ENCODE results near the gene CES4A. TPM values are rescaled to one million over a fixed set of nuclear protein-coding genes. Genes with fewer than 3 reads are reported as not detected.
"Not testable (repeated sequence)": the region's sequence is repeated elsewhere in the genome, so short reads cannot be mapped to it uniquely, and the experiment has no call there.

The CES4A gene
- total RNA-seq (ENCODE audit: insufficient read depth, low replicate concordance), result 4.1 TPM

GRCh38 chr16:66988197-66988788, at the start of gene CES4A:
CES4A (plus strand) TSS chr16:66988589; CDS start chr16:66988773, 184 bp downstream.
- DNase-seq (ENCODE audit: low spot score), result no peak

GRCh38 chr16:66939366-66939765, 49.0 kb upstream of the CES4A start:
- no peak for DNase-seq (ENCODE audit: low spot score)

- no peak for DNase-seq (ENCODE audit: low spot score)
Observed at GRCh38 chr16:66940236-66940635, 48.2 kb upstream of the CES4A start.

GRCh38 chr16:66942981-66943380, 45.4 kb upstream of the CES4A start:
- no peak for DNase-seq (ENCODE audit: low spot score)

- no peak for DNase-seq (ENCODE audit: low spot score)
Observed at GRCh38 chr16:66943426-66944053, 44.8 kb upstream of the CES4A start.

GRCh38 chr16:66944054-66944441, 44.3 kb upstream of the CES4A start:
- no peak for DNase-seq (ENCODE audit: low spot score)

- not testable (repeated sequence) for DNase-seq (ENCODE audit: low spot score)
Observed at GRCh38 chr16:66944971-66945370, 43.4 kb upstream of the CES4A start.

- DNase-seq (ENCODE audit: low spot score), result no peak
Observed at GRCh38 chr16:66945939-66946338, 42.5 kb upstream of the CES4A start.

GRCh38 chr16:66946541-66946940, 41.8 kb upstream of the CES4A start:
- DNase-seq (ENCODE audit: low spot score), result no peak

- DNase-seq (ENCODE audit: low spot score), result no peak
Observed at GRCh38 chr16:66946974-66947301, 41.5 kb upstream of the CES4A start.

GRCh38 chr16:66947302-66948065, 40.9 kb upstream of the CES4A start:
- DNase-seq (ENCODE audit: low spot score), result peak; percentile 89

- DNase-seq (ENCODE audit: low spot score), result no peak
Observed at GRCh38 chr16:66948134-66948836, 40.1 kb upstream of the CES4A start.

- no peak for DNase-seq (ENCODE audit: low spot score)
Observed at GRCh38 chr16:66948837-66949225, 39.6 kb upstream of the CES4A start.

GRCh38 chr16:66949472-66949871, 38.9 kb upstream of the CES4A start:
- no peak for DNase-seq (ENCODE audit: low spot score)

- no peak for DNase-seq (ENCODE audit: low spot score)
Observed at GRCh38 chr16:66950437-66950836, 38.0 kb upstream of the CES4A start.

GRCh38 chr16:66950971-66951790, 37.2 kb upstream of the CES4A start:
- no peak for DNase-seq (ENCODE audit: low spot score)

- no peak for DNase-seq (ENCODE audit: low spot score)
Observed at GRCh38 chr16:66952430-66953110, 35.8 kb upstream of the CES4A start.

GRCh38 chr16:66953462-66954096, 34.8 kb upstream of the CES4A start:
- DNase-seq (ENCODE audit: low spot score), result no peak

- DNase-seq (ENCODE audit: low spot score), result peak; percentile 86
Observed at GRCh38 chr16:66954097-66954659, 34.2 kb upstream of the CES4A start.
